GM18498 (cell line): ENCODE measurements around the gene KIF2A.

ENCODE experiments used
- ATAC-seq: cut with Tn5 transposase; IDR thresholded peaks from one replicate; pipeline ENCODE4 v1.9.1; 2021; ENCODE audit warnings: mild to moderate bottlenecking, moderate library complexity; ENCODE audit not compliant: unreplicated experiment

Gene KIF2A

DNA sequence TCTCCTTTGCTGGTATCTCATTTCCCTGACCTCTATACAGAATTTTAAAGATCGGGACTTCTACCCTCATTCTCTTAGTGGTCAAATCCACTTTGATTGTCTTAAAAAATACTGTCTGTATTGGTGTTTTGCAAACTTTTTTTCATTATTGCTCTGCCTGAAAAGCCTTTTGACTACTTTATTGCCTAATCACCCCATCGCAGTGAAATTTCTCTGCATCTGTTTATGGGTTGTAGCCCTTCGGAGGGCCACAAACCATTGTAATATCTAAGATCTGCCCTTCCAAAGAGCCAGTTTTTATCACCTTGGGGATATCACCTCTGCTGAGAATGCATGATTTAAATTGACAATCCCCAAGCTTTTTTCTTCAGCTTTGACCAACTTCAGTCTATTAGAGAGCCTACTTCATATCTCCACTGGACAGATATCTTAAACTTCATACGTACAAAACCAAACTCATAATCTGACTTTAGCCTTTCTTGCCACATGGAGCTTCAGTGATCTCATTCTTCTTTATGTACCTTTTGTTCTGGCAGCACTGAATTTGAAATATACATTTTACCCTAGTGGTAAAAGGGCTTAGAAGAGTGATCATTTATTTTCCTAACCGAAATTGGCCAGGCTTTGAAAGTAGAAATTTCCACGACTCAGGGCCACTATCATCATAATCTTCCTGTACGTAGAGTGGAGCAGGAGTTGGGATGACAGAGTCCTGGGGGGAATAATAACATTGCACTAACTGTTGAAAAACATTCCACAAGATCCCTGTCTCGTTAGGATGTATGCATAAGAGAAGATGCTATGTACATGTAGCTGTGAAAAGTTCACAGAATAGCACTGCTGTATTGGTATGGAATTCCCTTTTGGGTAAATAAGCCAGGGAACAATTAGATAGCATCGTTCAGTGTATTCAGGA lies 21.4 kb downstream of the KIF2A start:
- ATAC-seq = no peak

DNA sequence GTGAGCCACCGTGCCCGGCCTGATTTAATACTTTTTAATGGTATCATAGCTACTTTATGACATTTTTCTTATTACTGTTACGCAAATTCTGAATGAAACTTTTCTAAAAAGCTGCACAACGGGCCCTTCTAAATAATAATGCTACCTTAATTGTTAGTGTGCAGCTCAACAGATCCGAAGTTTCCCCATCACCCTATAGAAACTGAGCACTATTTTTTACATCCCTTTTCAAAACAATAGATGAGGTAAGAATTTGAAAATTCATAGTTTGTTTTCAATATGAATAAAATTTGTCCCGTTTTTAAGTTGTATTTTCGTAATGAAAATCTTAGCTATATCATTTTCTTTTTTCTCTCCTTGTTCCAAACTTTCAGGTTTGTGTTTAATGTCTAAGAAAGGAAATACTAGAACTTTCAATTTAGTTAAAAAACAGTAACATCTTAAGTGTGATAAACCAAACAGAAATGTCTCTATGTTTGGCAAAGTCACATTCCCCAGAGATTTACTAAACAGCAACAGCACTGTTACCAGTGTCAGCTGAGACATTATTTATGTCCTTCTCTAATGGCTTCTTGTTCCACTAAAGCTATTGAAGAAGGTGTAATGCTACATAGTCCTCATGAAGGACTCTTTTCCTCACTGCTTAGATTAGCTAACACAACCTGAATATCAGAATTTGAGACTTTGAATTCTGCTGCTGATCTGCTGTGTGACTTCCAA lies 22.9 kb downstream of the KIF2A start:
- no peak for ATAC-seq

GRCh38 chr5:62330302-62330701 lies 24.3 kb downstream of the KIF2A start:
- ATAC-seq = no peak

DNA sequence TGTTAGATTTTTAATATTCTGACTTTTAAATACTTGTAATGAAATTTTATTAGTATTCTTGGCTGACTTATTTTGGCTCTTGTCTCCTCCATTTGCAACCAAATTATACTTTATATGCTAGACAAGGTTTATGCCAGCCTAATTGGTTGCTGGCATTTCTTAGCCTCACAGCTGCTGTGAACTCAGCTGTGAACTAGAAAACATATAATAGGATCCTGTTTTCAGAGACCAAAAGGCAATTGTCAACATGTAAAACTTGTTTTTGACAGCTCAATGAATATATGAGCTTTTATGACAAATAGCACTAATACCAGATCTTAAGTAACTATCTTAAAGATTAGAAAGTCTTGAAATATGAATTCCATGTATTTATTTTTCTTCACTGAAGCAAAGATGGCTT lies 25.9 kb downstream of the KIF2A start:
- ATAC-seq = no peak

GRCh38 chr5:62333250-62333794 lies 27.3 kb downstream of the KIF2A start:
- no peak for ATAC-seq

DNA sequence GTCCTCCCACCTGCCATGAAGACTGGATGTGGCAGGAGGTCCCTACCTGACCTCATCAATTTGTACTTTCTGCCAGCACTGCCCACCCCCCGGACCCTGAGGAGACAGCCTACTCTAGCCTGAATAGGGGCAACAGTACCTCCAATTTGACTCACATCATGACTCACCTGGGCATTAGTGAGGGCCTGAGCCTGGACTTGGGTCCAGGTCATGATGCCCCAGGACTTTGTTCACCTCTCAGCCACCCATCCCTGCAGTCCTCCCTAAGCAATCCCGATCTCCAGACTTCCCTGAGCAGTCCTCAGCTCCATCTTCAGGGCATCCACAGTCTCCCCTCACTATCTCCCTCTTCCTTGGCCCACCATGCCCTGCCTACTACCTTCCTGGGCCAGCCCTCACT lies 28.1 kb downstream of the KIF2A start:
- ATAC-seq = no peak

- ATAC-seq = no peak
Observed at GRCh38 chr5:62340392-62340791, 34.4 kb downstream of the KIF2A start.

DNA sequence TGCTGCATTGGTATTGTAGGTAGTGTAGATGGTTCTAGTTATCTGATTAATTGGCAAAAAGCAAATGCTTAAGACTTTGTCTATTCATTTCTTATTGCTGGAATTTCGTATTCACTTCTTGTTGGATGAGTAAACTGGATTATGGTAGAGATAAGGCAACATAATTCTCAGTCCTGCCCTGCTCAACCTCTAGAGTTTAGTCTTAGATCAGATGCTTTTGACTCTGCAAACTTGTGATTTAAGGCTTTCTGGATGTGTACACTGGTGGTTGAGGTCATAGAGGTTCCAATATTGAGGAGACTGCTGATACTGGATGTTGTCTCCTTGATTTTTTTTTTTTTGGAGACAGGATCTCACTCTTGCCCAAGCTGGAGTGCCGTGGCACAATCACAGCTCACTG lies 35.0 kb downstream of the KIF2A start:
- no peak for ATAC-seq

DNA sequence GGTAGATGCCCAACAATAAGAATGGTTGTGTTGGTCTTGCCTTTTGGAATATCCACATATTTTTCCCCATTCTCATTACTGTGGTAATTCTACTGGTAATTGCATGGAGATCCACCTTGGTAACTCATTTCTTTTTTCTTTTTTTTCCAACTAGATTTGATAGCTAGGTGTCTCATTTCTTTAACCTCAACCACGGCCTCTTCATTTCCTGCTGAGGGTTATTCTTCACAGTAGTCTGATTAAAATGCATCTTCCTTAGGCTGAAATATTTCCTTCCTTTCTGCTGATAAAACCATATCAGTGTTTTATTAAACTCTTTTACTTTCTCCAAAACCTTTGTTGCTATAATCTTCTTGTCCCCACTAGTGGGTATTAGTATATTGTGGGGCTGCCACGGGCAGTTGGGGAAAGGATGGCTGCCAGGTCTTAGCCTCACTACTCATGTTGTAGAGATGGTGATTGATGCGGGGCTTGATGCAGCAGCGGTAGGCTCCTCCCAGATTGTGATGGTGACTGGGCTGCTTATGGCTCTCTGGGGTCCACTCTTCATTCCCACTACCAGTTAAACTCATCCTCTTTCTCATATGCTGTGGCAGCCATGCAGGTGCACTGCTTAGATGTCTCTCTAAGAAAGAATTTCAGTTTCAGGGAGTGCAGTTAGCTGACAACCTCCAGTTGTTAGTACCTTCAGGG lies 35.9 kb downstream of the KIF2A start:
- peak; percentile 81 for ATAC-seq

GRCh38 chr5:62342476-62342837 lies 36.5 kb downstream of the KIF2A start:
- ATAC-seq = peak; percentile 69

DNA sequence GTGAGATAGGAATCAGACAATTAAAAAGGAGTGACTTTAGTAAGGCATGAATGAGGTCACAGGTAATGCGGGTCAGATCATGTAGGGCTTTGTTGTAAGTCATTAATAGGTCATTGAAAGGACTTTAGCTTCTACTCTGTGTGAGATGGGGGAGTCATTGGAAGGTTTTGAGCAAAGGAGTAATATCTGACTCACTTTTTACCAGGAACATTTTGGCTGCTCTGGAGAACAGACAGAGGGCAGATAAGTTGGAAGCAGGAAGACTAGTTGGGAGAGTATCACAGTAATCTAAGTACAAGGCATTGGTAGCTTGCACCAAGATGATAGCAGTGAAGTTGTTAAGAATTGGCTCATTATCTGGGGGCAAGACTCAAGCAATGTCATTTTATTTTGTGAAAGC lies 37.4 kb downstream of the KIF2A start:
- ATAC-seq = no peak

DNA sequence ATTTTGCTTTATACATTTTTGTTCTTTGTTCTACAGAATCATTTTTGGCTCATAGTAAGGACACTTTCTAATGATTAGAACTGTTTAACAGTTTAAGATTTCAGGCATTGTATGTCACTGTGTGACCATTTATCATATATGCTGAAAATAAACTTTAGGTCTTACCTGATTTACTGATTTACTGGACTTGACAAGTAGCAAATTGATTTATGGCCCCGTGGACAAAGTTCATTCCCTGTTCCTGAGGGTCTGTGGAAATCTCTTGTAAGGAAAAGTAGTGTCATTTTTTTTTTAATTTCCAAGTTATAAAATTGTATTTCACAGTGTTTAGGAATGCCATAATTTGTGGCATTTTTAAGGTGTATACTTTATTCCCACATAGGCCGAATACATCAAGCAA lies 40.7 kb downstream of the KIF2A start:
- no peak for ATAC-seq

DNA sequence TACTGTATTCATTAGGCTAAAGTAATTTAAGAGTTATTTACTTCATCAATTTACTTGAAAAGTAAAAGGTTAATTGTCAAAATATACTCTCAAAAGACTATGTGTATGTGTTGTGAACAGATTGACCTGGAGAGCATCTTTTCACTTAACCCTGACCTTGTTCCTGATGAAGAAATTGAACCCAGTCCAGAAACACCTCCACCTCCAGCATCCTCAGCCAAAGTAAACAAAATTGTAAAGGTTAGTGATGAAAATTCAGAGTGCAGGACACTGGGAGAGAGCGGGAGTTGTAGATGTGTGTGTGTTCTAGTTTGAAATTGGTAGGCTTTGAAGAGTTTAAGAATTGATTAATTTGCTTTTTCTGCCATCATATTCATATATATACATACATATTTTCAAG lies 41.9 kb downstream of the KIF2A start:
- no peak for ATAC-seq

- no peak for ATAC-seq
Observed at GRCh38 chr5:62348723-62349481, 42.9 kb downstream of the KIF2A start.

GRCh38 chr5:62354028-62354874 lies 48.2 kb downstream of the KIF2A start:
- peak; percentile 86 for ATAC-seq

GRCh38 chr5:62362701-62363100 lies 56.7 kb downstream of the KIF2A start:
- ATAC-seq = no peak

- no peak for ATAC-seq
Observed at GRCh38 chr5:62369039-62369438, 63.0 kb downstream of the KIF2A start.

- no peak for ATAC-seq
Observed at GRCh38 chr5:62371409-62371808, 65.4 kb downstream of the KIF2A start.

- ATAC-seq = no peak
Observed at GRCh38 chr5:62372600-62372999, 66.6 kb downstream of the KIF2A start.

- no peak for ATAC-seq
Observed at GRCh38 chr5:62373382-62373781, 67.4 kb downstream of the KIF2A start.
